ENCODE data around the gene CNTNAP5. TPM values are rescaled to one million over a fixed set of nuclear protein-coding genes. Genes with fewer than 3 reads are reported as not detected.

CNTNAP5 gene
- total and polyA plus RNA-seq, 2 experiments from 2014 or later, result 0.03 TPM; not detected in 1

- DNase-seq (ENCODE audit: low read depth in 1 of 2, low spot score in 1 of 2), result no peak
These were observed 936.0 kb downstream of the CNTNAP5 start for GRCh38 chr2:124961132-124961531.

More at GRCh38 chr2:124961132-124961531, 936.0 kb downstream of the CNTNAP5 start:
- Histone ChIP-seq H3K27me3 (no peaks in the 10 kb centered on the region), H3K27ac (no peak overlapping the region), H3K9me3 (ENCODE audit: low read depth) (no peaks in the 10 kb centered on the region), H3K4me3 (no peak overlapping the region), H3K36me3 (no peaks in the 10 kb centered on the region), H3K4me1 (ENCODE audit: low read depth) (no peaks in the 10 kb centered on the region)
- no peak for TF ChIP-seq CTCF (IDR thresholded peaks at IDR 0.05; ENCODE audit: low read depth, low read length)
